ENCODE data around the gene MSI2. TPM values are rescaled to one million over a fixed set of nuclear protein-coding genes. Genes with fewer than 3 reads are reported as not detected.

The MSI2 gene
- polyA plus RNA-seq, 1 experiment, result 9.2 TPM

- CTCF ChIA-PET, result no interaction called here
- Histone ChIP-seq H3K27me3 (ENCODE audit: control insufficient read depth, insufficient read depth, low read length) (no peaks in the 10 kb centered on the region), H3K4me3 (ENCODE audit: low read depth, low read length) (no peak overlapping the region), H3K36me3 (ENCODE audit: control insufficient read depth, insufficient read depth, low read length) (no peaks in the 10 kb centered on the region; the same call in 1 of the 2 replicates)
- TF ChIP-seq CTCF (IDR thresholded peaks at IDR 0.05; ENCODE audit: insufficient read depth, low read depth, low read length), result no peak
- no peak for DNase-seq (ENCODE audit: low read depth)
- POLR2A ChIA-PET, result no interaction called here
These were observed 252.3 kb downstream of the MSI2 start for GRCh38 chr17:57508671-57509070.

- H3K4me3 ChIP-seq (ENCODE audit: low read depth, low read length), result no peak overlapping the region
- no peak for DNase-seq (ENCODE audit: low read depth)
- POLR2A ChIA-PET, result no interaction called here
- CTCF ChIA-PET, result no interaction called here
- no peaks in the 10 kb centered on the region; the same call in 1 of the 2 replicates for H3K36me3 ChIP-seq (ENCODE audit: control insufficient read depth, insufficient read depth, low read length)
- TF ChIP-seq CTCF (IDR thresholded peaks at IDR 0.05; ENCODE audit: insufficient read depth, low read depth, low read length), result no peak
- H3K27me3 ChIP-seq (ENCODE audit: control insufficient read depth, insufficient read depth, low read length), result no peaks in the 10 kb centered on the region
These were observed 255.3 kb downstream of the MSI2 start for GRCh38 chr17:57511475-57512123.

GRCh38 chr17:57512258-57512657, 255.9 kb downstream of the MSI2 start:
- TF ChIP-seq CTCF (IDR thresholded peaks at IDR 0.05; ENCODE audit: insufficient read depth, low read depth, low read length), result no peak
- Histone ChIP-seq H3K27me3 (ENCODE audit: control insufficient read depth, insufficient read depth, low read length) (no peaks in the 10 kb centered on the region), H3K4me3 (ENCODE audit: low read depth, low read length) (no peak overlapping the region), H3K36me3 (ENCODE audit: control insufficient read depth, insufficient read depth, low read length) (no peaks in the 10 kb centered on the region; the same call in 1 of the 2 replicates)
- ChIA-PET CTCF (no interaction called here), POLR2A (no interaction called here)
- no peak for DNase-seq (ENCODE audit: low read depth)

GRCh38 chr17:57512691-57513090, 256.4 kb downstream of the MSI2 start:
- CTCF ChIA-PET, result no interaction called here
- no peak for TF ChIP-seq CTCF (IDR thresholded peaks at IDR 0.05; ENCODE audit: insufficient read depth, low read depth, low read length)

GRCh38 chr17:57513569-57513968, 257.2 kb downstream of the MSI2 start:
- H3K36me3 ChIP-seq (ENCODE audit: control insufficient read depth, insufficient read depth, low read length), result no peaks in the 10 kb centered on the region; the same call in 1 of the 2 replicates
- ChIA-PET POLR2A (no interaction called here), CTCF (interaction anchor here (0.6 to 1.8 kb wide), 2 partner anchors 8 to 308 kb away, joined by 3 read pairs; no protein-coding TSS in a partner anchor)
- H3K27me3 ChIP-seq (ENCODE audit: control insufficient read depth, insufficient read depth, low read length), result no peaks in the 10 kb centered on the region
- DNase-seq (ENCODE audit: low read depth), result no peak
- no peak overlapping the region for H3K4me3 ChIP-seq (ENCODE audit: low read depth, low read length)
- no peak for TF ChIP-seq CTCF (IDR thresholded peaks at IDR 0.05; ENCODE audit: insufficient read depth, low read depth, low read length)

More at GRCh38 chr17:57512691-57513090, 256.4 kb downstream of the MSI2 start:
- no peaks in the 10 kb centered on the region for H3K27me3 ChIP-seq (ENCODE audit: control insufficient read depth, insufficient read depth, low read length)
- no peak overlapping the region for H3K4me3 ChIP-seq (ENCODE audit: low read depth, low read length)
- H3K36me3 ChIP-seq (ENCODE audit: control insufficient read depth, insufficient read depth, low read length), result no peaks in the 10 kb centered on the region; the same call in 1 of the 2 replicates
- DNase-seq (ENCODE audit: low read depth), result no peak
- POLR2A ChIA-PET, result no interaction called here
